GM12865 (cell line): ENCODE results near the gene EDEM2.
"Not testable (repeated sequence)": the region's sequence is repeated elsewhere in the genome, so short reads cannot be mapped to it uniquely, and the experiment has no call there.

Experiments
- DNase-seq: peaks from one replicate; pipeline ENCODE4 v3.0.0; 2010; ENCODE audit warnings: low read depth
- H3K4me3 ChIP-seq: 2 replicates; pipeline ENCODE4 v1.5.1; 2011; ENCODE audit warnings: mild to moderate bottlenecking, low read depth, low read length, control low read depth
- CTCF ChIP-seq: IDR thresholded peaks from 2 replicates; pipeline ENCODE4 v1.5.1; 2011; ENCODE audit warnings: low read length, control low read depth, low read depth, inconsistent platforms; ENCODE audit not compliant: insufficient read depth; ENCODE audit errors: missing control alignments

The EDEM2 gene

GRCh38 chr20:35079472-35080347 is 67.4 kb downstream of the EDEM2 start:
- no peak overlapping the region for H3K4me3 ChIP-seq
- DNase-seq: no peak
- no peak for TF ChIP-seq CTCF

- no peak for TF ChIP-seq CTCF
- no peak overlapping the region for H3K4me3 ChIP-seq
- no peak for DNase-seq
Observed at GRCh38 chr20:35077872-35078271, 69.3 kb downstream of the EDEM2 start.

- TF ChIP-seq CTCF: no peak
- H3K4me3 ChIP-seq: no peak overlapping the region
- DNase-seq: no peak
Observed at GRCh38 chr20:35077341-35077740, 69.8 kb downstream of the EDEM2 start.

GRCh38 chr20:35071436-35072153 is 75.5 kb downstream of the EDEM2 start:
- H3K4me3 ChIP-seq, DNase-seq: not testable (repeated sequence)

GRCh38 chr20:35066194-35066593 is 80.9 kb downstream of the EDEM2 start:
- no peak overlapping the region for H3K4me3 ChIP-seq
- no peak for DNase-seq
- TF ChIP-seq CTCF: no peak
